ENCODE measurements around the gene FOXRED1. TPM values are rescaled to one million over a fixed set of nuclear protein-coding genes. Genes with fewer than 3 reads are reported as not detected.

FOXRED1 gene
- total and polyA plus RNA-seq, 2 of the 13 experiments (the other 11 are each of a cell fraction or from before 2014, with no cell fraction given) = 29.6 to 42.9 TPM

GRCh38 chr11:126268708-126269579 lies at the start of gene FOXRED1, which contains the start of gene SRPRA (continued):
- 0 out of 2 replicates have a peak, but pooled peaks have one; percentile 9 for TF ChIP-seq ZNF607 (CRISPR knock-in tag; IDR thresholded peaks at IDR 0.05; ENCODE audit: borderline replicate concordance)
- TF ChIP-seq ZBTB1 (CRISPR knock-in tag; IDR thresholded peaks at IDR 0.05; ENCODE audit: borderline replicate concordance) = no peak
- TF ChIP-seq ZNF800 (CRISPR knock-in tag; IDR thresholded peaks at IDR 0.05) = no peak; the same call in 1 of the 2 replicates
- TF ChIP-seq ZBTB10 (CRISPR knock-in tag; IDR thresholded peaks at IDR 0.05; ENCODE audit: borderline replicate concordance) = peak; percentile 84; the same call in 1 of the 2 replicates
- TF ChIP-seq ZNF83 (CRISPR knock-in tag; IDR thresholded peaks at IDR 0.05; ENCODE audit: borderline replicate concordance) = no peak
- TF ChIP-seq MLLT10 (CRISPR knock-in tag; IDR thresholded peaks at IDR 0.05) = no peak
- peak; percentile 89; the same call in 1 of the 2 replicates for TF ChIP-seq XBP1 (CRISPR knock-in tag; IDR thresholded peaks at IDR 0.05)
- no peak for TF ChIP-seq KIAA2018 (CRISPR knock-in tag; IDR thresholded peaks at IDR 0.05; ENCODE audit: borderline replicate concordance)
- TF ChIP-seq DNMT1 (CRISPR knock-in tag; IDR thresholded peaks at IDR 0.05) = no peak
- no peak for TF ChIP-seq HIVEP1 (CRISPR knock-in tag; IDR thresholded peaks at IDR 0.05)
- no peak; the same call in 1 of the 2 replicates for TF ChIP-seq ZNF12 (CRISPR knock-in tag; IDR thresholded peaks at IDR 0.05)
- no peak for TF ChIP-seq NPAS2 (CRISPR knock-in tag; IDR thresholded peaks at IDR 0.05; ENCODE audit: borderline replicate concordance)
- TF ChIP-seq SRSF9 (IDR thresholded peaks at IDR 0.05; ENCODE audit: borderline replicate concordance, insufficient read depth, low read depth, low read length, poor library complexity, severe bottlenecking) = no peak
- peak; percentile 80 for TF ChIP-seq ELF3 (CRISPR knock-in tag; IDR thresholded peaks at IDR 0.05)

Measured in HepG2 (cell line).